Urinary bladder (tissue), 2 donors: ENCODE data around the gene NDRG3. TPM values are rescaled to one million over a fixed set of nuclear protein-coding genes. Genes with fewer than 3 reads are reported as not detected.

Experiments
- polyA plus RNA-seq: library from polyadenylated mRNA; stranded (reverse); fragments of 200-250 nt; gene quantifications from one replicate; pipeline ENCODE4 v1.2.3, GENCODE V29; 2013
- small RNA-seq: library from RNA; depleted of rRNA; stranded (forward); fragments of <200 nt; gene quantifications from one replicate; pipeline ENCODE3, GENCODE V24; 2014
- total RNA-seq: library from RNA; depleted of rRNA; stranded (reverse); fragments of >200 nt; gene quantifications from one replicate; pipeline ENCODE4 v1.2.3, GENCODE V29; 2014
- donor health status: healthy.

Gene NDRG3
- total and polyA plus RNA-seq, 2 donors, result 21.7 to 26.9 TPM

Small RNA genes lying within 50 kb of the gene (small RNA-seq; reads per million reads assigned to genes)
- not detected for gene RF00019

Other genes with a start within 250 kb of the NDRG3 start
- gene MYL9, start 204.6 kb downstream of the NDRG3 start, total RNA-seq, result 42.6 TPM
- gene MYL9, start 204.6 kb downstream of the NDRG3 start, polyA plus RNA-seq, result 3,492 TPM
- 18.6 TPM for gene TGIF2, start 172.5 kb downstream of the NDRG3 start, total RNA-seq
- 7.3 TPM for gene TGIF2, start 172.5 kb downstream of the NDRG3 start, polyA plus RNA-seq
- gene RAB5IF, start 140.3 kb downstream of the NDRG3 start, total RNA-seq, result 34.8 TPM
- gene RAB5IF, start 140.3 kb downstream of the NDRG3 start, polyA plus RNA-seq, result 69.4 TPM
- 0.11 TPM for gene SLA2, start 99.9 kb downstream of the NDRG3 start, total RNA-seq
- 0.38 TPM for gene SLA2, start 99.9 kb downstream of the NDRG3 start, polyA plus RNA-seq
- gene DSN1, start 27.7 kb upstream of the NDRG3 start, total RNA-seq, result 21.4 TPM
- gene DSN1, start 27.7 kb upstream of the NDRG3 start, polyA plus RNA-seq, result 6.8 TPM
- 1.6 TPM for gene TLDC2, start 130.0 kb upstream of the NDRG3 start, total RNA-seq
- gene TLDC2, start 130.0 kb upstream of the NDRG3 start, polyA plus RNA-seq, result 0.33 TPM
- gene SAMHD1, start 205.6 kb upstream of the NDRG3 start, total RNA-seq, result 145 TPM
- 146 TPM for gene SAMHD1, start 205.6 kb upstream of the NDRG3 start, polyA plus RNA-seq